GM12891 (cell line): ENCODE data around the gene WDR45.

Experiments
- POLR2A ChIP-seq: IDR thresholded peaks from 2 replicates; pipeline ENCODE4 v1.6.1; 2011; ENCODE audit warnings: low read depth, low read length, control low read depth
- POLR2AphosphoS5 ChIP-seq: IDR thresholded peaks from 2 replicates; pipeline ENCODE4 v1.6.1; 2011; ENCODE audit warnings: low read depth, low read length, control low read depth
- TAF1 ChIP-seq: IDR thresholded peaks from 2 replicates; pipeline ENCODE4 v1.6.1; 2011; ENCODE audit warnings: low read depth, low read length, control low read depth

- TF ChIP-seq POLR2A = no peak
- TF ChIP-seq POLR2AphosphoS5 = no peak
- no peak for TF ChIP-seq TAF1
Observed at GRCh38 chrX:49039598-49040375, 39.9 kb downstream of the WDR45 start.
